RCC 7860 (cell line): ENCODE data around the gene CD101.

ENCODE experiments used
- DNase-seq: peaks from one replicate; pipeline ENCODE4 v3.0.0-alpha.2; 2015; ENCODE audit warnings: low spot score
- FAIRE-seq: peaks from 2 replicates; lab custom pipeline; 2012; peaks lifted over from hg19 to GRCh38; lab: Jason Lieb, UNC

CD101 gene

GRCh38 chr1:116986421-116987255 is 14.9 kb upstream of the CD101 start:
- no peak for FAIRE-seq

GRCh38 chr1:116987256-116987555 is 14.4 kb upstream of the CD101 start:
- no peak for DNase-seq
- no peak for FAIRE-seq

More at GRCh38 chr1:116986421-116987255, 14.9 kb upstream of the CD101 start:
- no peak for DNase-seq

GRCh38 chr1:116988248-116988647 is 13.3 kb upstream of the CD101 start:
- DNase-seq (peak; percentile 24), FAIRE-seq (peak; percentile 33)

DNA sequence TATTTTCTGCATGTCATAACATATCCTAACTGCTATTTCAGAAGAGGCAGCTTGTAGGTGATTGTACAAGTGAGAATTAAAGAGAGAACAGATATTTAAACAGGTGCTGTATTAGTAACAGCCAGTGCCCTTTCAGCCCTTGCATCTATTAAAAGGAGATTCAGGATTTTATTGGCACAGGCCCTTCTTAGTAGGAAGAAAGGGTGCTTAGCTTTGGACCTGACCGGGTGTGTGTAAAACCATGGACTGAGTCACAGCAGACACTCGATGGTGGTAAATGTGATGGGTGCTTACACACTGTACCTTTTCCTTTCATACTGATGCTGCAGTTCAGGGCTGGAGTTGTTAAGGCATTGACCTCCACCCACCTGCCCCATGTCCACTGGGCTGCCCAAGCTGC is 12.7 kb upstream of the CD101 start:
- FAIRE-seq (peak; percentile 80), DNase-seq (peak; percentile 50)

GRCh38 chr1:116989835-116990234 is 11.7 kb upstream of the CD101 start:
- FAIRE-seq, result no peak
- DNase-seq, result no peak

DNA sequence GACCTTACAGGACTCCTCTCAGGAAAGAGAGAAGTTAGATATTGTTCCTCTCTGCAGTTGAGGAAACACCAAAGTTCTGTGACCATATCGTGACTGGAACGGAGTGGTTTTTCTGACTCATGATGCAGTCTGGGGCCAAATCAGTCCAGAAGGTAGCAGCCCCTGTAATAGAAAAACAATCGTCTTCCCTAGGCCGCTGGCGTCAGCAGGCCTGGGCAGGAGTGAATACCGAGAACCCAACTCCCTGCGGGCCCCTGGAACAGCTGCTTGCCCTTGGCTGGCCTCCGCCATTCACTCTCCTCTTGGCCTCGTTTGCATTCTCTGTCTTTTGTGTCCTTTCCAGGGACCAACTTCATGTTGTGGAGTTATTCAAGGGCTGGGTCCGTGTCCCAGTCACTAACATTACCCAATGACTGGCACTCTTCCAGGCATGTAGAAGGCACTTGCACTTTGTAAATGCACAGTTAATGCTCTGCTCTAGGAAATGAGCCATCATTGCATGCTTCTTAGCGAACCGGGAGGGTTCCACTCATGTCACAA is 10.9 kb upstream of the CD101 start:
- DNase-seq, result peak; percentile 87
- peak; percentile 95 for FAIRE-seq

DNA sequence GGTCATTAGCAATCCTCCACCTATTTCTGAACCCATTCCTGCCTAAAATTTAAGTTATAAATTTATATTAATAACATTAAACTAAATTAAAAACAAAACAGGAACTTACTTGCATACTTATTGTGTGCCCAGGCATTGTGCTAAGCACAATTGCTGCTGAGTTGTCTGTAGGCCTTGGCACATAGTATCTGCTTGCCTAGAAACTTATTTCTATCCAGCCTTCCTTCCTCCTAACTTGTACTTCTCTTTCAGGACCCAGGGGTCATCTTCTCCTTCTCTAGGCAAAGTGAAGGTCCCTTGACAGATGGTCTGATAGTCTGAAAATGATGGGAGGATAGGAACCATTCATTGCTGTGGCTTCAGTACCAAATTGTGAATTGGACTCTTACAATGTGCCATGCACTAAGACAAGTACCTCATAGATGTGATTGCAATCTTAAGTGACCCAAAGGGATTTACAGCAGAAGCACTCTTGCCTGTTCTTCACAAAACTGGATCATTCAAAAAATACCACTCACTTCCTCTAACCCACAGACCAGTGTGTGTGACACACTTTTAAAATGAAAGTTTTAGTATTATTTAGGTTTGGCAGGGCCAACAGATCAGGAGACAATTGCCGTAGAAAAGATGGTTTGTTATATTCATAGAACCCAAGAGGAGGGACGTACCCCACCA is 10.3 kb upstream of the CD101 start:
- DNase-seq (no peak), FAIRE-seq (no peak)

DNA sequence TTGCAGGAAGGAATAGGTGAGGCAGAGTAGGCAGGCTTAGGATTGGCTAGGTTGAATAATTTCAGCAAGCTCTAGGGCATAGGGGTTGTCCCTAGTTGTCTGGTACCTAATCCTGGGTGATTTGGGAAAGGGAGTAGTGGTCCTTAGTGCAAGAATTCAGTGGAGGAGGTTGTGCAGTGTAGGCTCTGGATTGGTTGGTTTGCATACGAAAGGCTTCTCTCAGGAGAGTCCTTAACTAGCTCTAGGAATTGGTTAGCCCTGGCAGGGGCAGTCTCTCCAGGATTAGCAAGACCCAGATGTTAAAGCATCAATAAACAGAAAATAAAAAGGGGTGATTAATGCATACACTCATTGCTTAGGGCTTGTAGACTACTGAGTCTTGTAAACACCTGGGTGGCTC is 9.6 kb upstream of the CD101 start:
- no peak for FAIRE-seq
- no peak for DNase-seq

GRCh38 chr1:116993286-116993685 is 8.3 kb upstream of the CD101 start:
- no peak for DNase-seq
- no peak for FAIRE-seq

GRCh38 chr1:116994411-116994810 is 7.1 kb upstream of the CD101 start:
- no peak for DNase-seq
- no peak for FAIRE-seq

DNA sequence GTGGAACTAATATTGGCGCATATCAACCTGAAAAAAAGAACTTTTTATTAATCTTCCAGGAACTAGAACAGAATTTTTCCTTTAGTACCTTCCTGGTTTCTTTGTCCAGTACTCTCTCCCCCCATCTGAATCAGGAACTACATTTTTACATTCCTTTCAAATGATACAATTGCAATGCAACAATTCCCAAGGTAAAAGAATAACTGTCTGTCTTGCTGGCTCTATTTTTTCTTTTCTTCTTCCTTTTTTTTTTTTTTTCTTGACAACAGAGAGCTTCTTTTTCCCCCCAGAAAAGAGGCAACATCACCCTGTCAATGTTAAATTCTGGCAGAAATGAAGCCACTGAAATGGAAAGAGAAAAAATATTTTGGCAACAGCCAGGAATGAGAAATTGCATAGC is 4.5 kb upstream of the CD101 start:
- FAIRE-seq (peak; percentile 93), DNase-seq (peak; percentile 77)

- peak; percentile 69 for DNase-seq
- FAIRE-seq, result peak; percentile 78
These were observed 3.9 kb upstream of the CD101 start for GRCh38 chr1:116997636-116998035.

- DNase-seq (no peak), FAIRE-seq (no peak)
These were observed 2.0 kb upstream of the CD101 start for GRCh38 chr1:116999596-116999995.

DNA sequence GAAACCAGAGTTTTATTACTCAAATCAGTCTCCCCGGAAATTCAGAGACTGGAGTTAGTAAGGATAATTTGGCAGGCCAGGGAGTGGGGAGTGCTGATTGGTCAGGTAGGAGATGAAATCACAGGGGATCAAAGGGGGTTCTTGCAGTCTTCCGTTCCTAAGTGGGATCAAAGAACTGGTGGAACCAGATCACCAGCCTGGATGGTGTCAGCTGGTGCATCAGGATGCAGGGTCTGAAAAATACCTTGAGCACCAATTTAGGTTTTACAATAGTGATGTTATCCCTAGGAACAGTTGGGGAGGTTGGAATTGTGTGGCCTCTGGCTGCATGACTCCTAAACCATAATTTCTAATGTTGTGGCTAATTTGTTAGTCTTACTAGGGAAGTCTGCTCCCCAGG is 1.4 kb upstream of the CD101 start:
- DNase-seq (no peak), FAIRE-seq (no peak)

GRCh38 chr1:117003223-117003875 is 1.8 kb downstream of the CD101 start:
- peak; percentile 90 for FAIRE-seq
- peak; percentile 7 for DNase-seq

DNA sequence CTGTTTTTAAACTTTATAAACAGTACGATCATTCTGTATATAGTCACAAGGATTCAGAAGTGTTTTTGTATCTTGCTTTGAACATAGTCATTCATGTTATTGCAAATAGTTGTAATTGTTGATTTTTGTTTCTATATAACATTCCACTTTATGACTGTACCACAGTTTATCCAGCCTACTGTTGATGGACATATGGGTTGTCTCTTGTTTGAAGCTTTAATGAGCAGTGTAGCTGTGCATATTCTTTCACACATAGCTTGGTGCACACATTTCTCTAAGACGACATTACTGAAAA is 6.1 kb downstream of the CD101 start:
- no peak for FAIRE-seq
- DNase-seq, result no peak

DNA sequence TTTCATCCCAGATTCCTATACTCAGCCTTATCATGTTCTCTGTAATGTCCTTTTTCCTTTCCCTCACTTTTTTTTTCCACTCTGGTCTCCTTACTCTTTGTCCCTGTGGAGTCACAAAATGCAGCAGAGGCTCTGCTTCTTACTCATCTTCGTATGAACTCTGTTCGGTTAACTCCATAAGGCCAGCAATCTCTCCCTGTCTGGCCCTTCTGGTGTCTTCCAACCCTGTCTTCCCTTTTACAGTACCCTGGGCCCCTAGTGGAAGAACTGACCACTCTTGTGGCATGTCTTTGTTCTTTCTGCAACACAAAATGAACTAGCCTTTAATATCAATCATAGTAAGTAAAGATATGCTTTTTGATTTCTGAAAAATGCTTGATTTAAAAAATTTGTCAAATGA is 7.1 kb downstream of the CD101 start:
- no peak for DNase-seq
- FAIRE-seq, result no peak

DNA sequence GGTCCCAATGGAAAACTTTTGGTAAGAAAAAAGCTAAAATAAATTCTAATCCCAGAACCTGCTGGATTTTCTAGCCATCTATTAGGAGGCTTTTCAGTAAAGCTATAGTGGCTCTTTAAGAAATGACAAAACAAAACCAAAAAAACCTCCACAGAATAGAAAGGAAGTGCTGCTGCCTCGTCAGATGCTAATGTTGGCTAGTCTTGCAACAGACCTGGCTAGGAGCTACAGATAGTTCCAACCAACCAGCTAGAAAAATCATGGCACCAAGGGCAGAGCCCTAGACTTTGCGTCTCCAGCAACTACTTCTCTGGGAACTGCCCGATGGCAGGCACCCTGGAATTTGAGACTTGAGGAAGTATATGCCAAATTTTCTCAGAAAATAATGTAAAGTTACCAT is 7.6 kb downstream of the CD101 start:
- FAIRE-seq (no peak), DNase-seq (no peak)

DNA sequence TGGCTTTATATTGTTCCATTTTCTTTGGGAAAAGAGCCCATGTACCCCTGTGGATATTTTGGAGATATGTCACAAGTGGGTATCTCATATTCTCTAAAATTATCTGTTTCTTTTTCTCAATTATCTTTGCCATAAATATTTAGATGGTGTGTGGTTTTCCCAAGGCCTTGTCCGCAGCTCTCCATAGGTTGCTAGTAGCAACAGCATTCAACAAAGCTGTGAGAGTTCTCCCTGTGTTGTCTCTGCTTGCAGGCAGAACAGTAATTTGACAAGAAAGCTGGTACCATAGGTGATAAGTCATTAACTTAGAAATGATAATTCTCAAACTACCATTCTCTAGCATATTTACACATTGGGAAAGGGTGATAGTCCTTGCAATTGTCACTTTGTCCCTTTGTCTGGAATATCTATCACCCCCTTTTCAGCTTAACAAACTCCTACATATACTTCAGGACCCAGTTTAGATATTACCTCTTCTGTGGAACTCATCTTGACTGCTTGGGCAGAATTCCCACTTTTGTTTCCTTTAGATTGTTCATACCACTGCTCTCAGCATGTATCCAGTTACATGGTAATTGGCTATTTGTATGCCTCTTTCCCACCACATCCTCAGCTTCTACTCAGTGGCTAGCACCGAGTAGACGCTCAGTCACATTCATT is 8.9 kb downstream of the CD101 start:
- no peak for FAIRE-seq

DNA sequence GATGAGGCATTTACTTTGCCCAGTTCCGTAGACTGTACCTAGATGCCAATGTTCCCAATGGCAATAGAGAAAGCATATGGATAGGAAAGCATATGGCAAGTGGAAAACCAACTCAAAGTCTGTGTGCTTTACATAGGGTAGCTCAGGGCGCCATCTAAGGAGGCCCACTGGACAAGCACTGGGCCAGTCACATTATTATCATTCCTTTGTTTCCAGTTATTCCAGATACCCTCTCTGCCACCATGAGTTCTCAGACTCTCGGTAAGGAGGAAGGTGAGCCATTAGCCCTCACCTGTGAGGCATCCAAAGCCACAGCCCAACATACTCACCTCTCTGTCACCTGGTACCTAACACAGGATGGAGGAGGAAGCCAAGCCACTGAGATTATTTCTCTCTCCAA is 9.8 kb downstream of the CD101 start:
- FAIRE-seq, result no peak
- DNase-seq, result no peak

More for the DNA sequence above, 8.9 kb downstream of the CD101 start:
- DNase-seq, result no peak

DNA sequence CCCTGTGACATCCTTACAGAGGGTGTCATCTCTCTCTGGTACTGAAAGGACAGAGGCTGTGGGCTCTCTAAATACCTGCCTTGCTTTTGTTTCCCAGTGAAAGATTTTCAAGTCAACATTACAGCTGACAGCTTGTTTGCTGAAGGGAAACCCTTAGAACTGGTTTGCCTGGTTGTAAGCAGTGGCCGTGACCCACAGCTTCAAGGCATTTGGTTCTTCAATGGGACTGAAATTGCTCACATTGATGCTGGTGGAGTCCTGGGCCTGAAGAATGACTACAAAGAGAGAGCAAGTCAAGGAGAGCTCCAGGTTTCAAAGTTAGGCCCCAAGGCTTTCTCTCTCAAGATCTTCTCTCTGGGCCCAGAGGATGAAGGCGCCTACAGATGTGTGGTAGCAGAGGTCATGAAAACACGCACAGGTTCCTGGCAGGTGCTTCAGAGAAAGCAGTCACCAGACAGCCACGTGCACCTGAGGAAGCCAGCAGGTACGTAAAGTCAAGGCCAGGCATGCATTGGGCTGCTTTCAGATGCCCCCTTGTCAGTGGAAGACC is 11.8 kb downstream of the CD101 start:
- FAIRE-seq, result no peak
- no peak for DNase-seq
